OCI-LY7 (cell line): ENCODE data around the gene SP6. TPM values are rescaled to one million over a fixed set of nuclear protein-coding genes. Genes with fewer than 3 reads are reported as not detected.

Source experiments
- BruUV-seq: library from RNA; stranded (reverse); fragments of 400-500 nt; replicated peaks from 2 replicates; lab custom pipeline; 2021; lab: Mats Ljungman, UMichigan
- CTCF ChIA-PET: fragments of 300-600 bp; sonication (Branson Sonifier 250); formaldehyde crosslinking; loops from one replicate; lab custom pipeline; 2022; ENCODE audit warnings: antibody characterized with exemption; ENCODE audit not compliant: unreplicated experiment; lab: Charles Lee
- POLR2A ChIA-PET: fragments of 300-600 bp; sonication (Branson Sonifier 250); formaldehyde crosslinking; loops from one replicate; lab custom pipeline; 2022; ENCODE audit warnings: antibody characterized with exemption; lab: Charles Lee
- DNase-seq: peaks from one replicate; pipeline ENCODE4 v3.0.0-alpha.2; 2015; ENCODE audit warnings: low spot score
- H2AFZ ChIP-seq: fragments of 200-600 bp; sonication (generic), shearing (Covaris generic); 2 replicates; pipeline ENCODE4 v1.6.1; 2014; ENCODE audit warnings: mild to moderate bottlenecking, antibody characterized with exemption, low read length, moderate library complexity
- H3K27ac ChIP-seq: fragments of 200-600 bp; sonication (generic); 2 replicates; pipeline ENCODE4 v1.5.1; 2014; ENCODE audit warnings: mixed run types, low read depth, mild to moderate bottlenecking, moderate library complexity, low read length, inconsistent platforms; ENCODE audit not compliant: poor library complexity, severe bottlenecking
- H3K36me3 ChIP-seq: fragments of 200-600 bp; sonication (generic); 2 replicates; pipeline ENCODE4 v1.6.1; 2014; ENCODE audit warnings: mild to moderate bottlenecking, antibody characterized with exemption, low read length, moderate library complexity, mixed read lengths; ENCODE audit not compliant: insufficient read depth
- H3K4me1 ChIP-seq: fragments of 200-600 bp; sonication (generic); 2 replicates; pipeline ENCODE4 v1.5.1; 2014; ENCODE audit warnings: mild to moderate bottlenecking, low read length; ENCODE audit not compliant: insufficient read depth, poor library complexity, severe bottlenecking
- H3K4me2 ChIP-seq: fragments of 200-600 bp; sonication (generic); 2 replicates; pipeline ENCODE4 v1.6.1; 2014; ENCODE audit warnings: mild to moderate bottlenecking, low read length
- H3K4me3 ChIP-seq: fragments of 200-600 bp; sonication (generic); 2 replicates; pipeline ENCODE4 v1.5.1; 2014; ENCODE audit warnings: mild to moderate bottlenecking, low read depth, low read length; ENCODE audit not compliant: poor library complexity, severe bottlenecking
- H3K79me2 ChIP-seq: fragments of 200-600 bp; sonication (generic); 2 replicates; pipeline ENCODE4 v1.6.1; 2016; ENCODE audit warnings: low read depth, mild to moderate bottlenecking, low read length, moderate library complexity, mixed read lengths; ENCODE audit not compliant: insufficient read depth
- H3K9me2 ChIP-seq: fragments of 200-600 bp; sonication (generic); 2 replicates; pipeline ENCODE4 v1.6.1; 2016; ENCODE audit warnings: mild to moderate bottlenecking, low read length, mixed read lengths; ENCODE audit not compliant: insufficient read depth
- H3K9me3 ChIP-seq: fragments of 200-600 bp; sonication (generic); 2 replicates; pipeline ENCODE4 v1.6.1; 2014; ENCODE audit warnings: mild to moderate bottlenecking, mixed run types, low read length, mixed read lengths
- H4K20me1 ChIP-seq: fragments of 200-600 bp; sonication (generic); 2 replicates; pipeline ENCODE4 v1.6.1; 2014; ENCODE audit warnings: mild to moderate bottlenecking, antibody characterized with exemption, low read length, moderate library complexity, mixed read lengths; ENCODE audit not compliant: insufficient read depth
- CTCF ChIP-seq: fragments of 200-600 bp; sonication (generic); conservative IDR thresholded peaks from 2 replicates; pipeline ENCODE4 v1.5.1; 2014; ENCODE audit warnings: mild to moderate bottlenecking, antibody characterized with exemption, low read length, moderate library complexity, mixed read lengths
- EZH2phosphoT487 ChIP-seq: fragments of 200-600 bp; sonication (generic); IDR thresholded peaks from 2 replicates; pipeline ENCODE4 v1.6.1; 2018; ENCODE audit warnings: low read depth, borderline replicate concordance, mild to moderate bottlenecking, mixed run types, antibody characterized with exemption, low read length, moderate library complexity, mixed read lengths
- intact Hi-C: fragments of 100-400 bp; cut with micrococcal nuclease; formaldehyde crosslinking; loops from one replicate; pipeline ENCODE4 v1.10.0; 2022; ENCODE audit not compliant: unreplicated experiment
- total RNA-seq, 2 experiments: library from RNA; depleted of rRNA in 1 of 2; stranded (reverse); fragments of >200 nt in 1 of 2; shearing (Covaris generic) in 1 of 2; gene quantifications; 2 replicates each; pipeline ENCODE4 v1.2.3, GENCODE V29; 2014 to 2022

The SP6 gene
- total RNA-seq, 2 experiments from 2014 or later, result 0.08 to 0.22 TPM

- intact Hi-C loops, result no loop called here
- Histone ChIP-seq H4K20me1 (no peaks in the 10 kb centered on the region), H2AFZ (no peak overlapping the region), H3K4me2 (no peak overlapping the region), H3K9me2 (no peaks in the 10 kb centered on the region), H3K4me1 (no peaks in the 10 kb centered on the region), H3K36me3 (peaks cover 12% of the 10 kb centered on the region; the same call in 1 of the 2 replicates), H3K27ac (no peak overlapping the region), H3K4me3 (no peak overlapping the region), H3K79me2 (no peaks in the 10 kb centered on the region), H3K9me3 (no peaks in the 10 kb centered on the region)
- no peak for DNase-seq
- POLR2A ChIA-PET, result no interaction called here
- BruUV-seq, result no TSS peak
- TF ChIP-seq CTCF (no peak), EZH2phosphoT487 (no peak)
- CTCF ChIA-PET, result no interaction called here
Measured at GRCh38 chr17:47808036-47808829, 42.7 kb downstream of the SP6 start.

- Histone ChIP-seq H3K9me2 (no peaks in the 10 kb centered on the region), H4K20me1 (no peaks in the 10 kb centered on the region), H2AFZ (no peak overlapping the region), H3K79me2 (no peaks in the 10 kb centered on the region), H3K4me1 (no peaks in the 10 kb centered on the region), H3K4me3 (no peak overlapping the region), H3K27ac (no peak overlapping the region), H3K4me2 (no peak overlapping the region), H3K9me3 (no peaks in the 10 kb centered on the region), H3K36me3 (peaks cover 12% of the 10 kb centered on the region; the same call in 1 of the 2 replicates)
- ChIA-PET POLR2A (no interaction called here), CTCF (no interaction called here)
- intact Hi-C loops, result no loop called here
- no TSS peak for BruUV-seq
- no peak for DNase-seq
- TF ChIP-seq EZH2phosphoT487 (no peak), CTCF (no peak)
Measured at GRCh38 chr17:47807421-47807820, 43.5 kb downstream of the SP6 start.

- ChIA-PET POLR2A (no interaction called here), CTCF (no interaction called here)
- BruUV-seq, result no TSS peak
- no peak overlapping the region for H3K27ac ChIP-seq
- H2AFZ ChIP-seq, result no peak overlapping the region
- no peaks in the 10 kb centered on the region for H3K4me1 ChIP-seq
- TF ChIP-seq EZH2phosphoT487 (no peak), CTCF (no peak)
- H3K36me3 ChIP-seq, result peaks cover 12% of the 10 kb centered on the region; the same call in 1 of the 2 replicates
- H3K4me3 ChIP-seq, result no peak overlapping the region
- intact Hi-C loops, result no loop called here
- H4K20me1 ChIP-seq, result no peaks in the 10 kb centered on the region
- H3K9me2 ChIP-seq, result no peaks in the 10 kb centered on the region
- no peaks in the 10 kb centered on the region for H3K9me3 ChIP-seq
- no peaks in the 10 kb centered on the region for H3K79me2 ChIP-seq
- no peak overlapping the region for H3K4me2 ChIP-seq
- DNase-seq, result no peak
Measured at GRCh38 chr17:47806913-47807255, 44.1 kb downstream of the SP6 start.
